GM12872 (cell line): ENCODE measurements around the gene PCED1A.

Experiments
- CTCF ChIP-seq: IDR thresholded peaks from 3 replicates; pipeline ENCODE4 v1.5.1; 2011; ENCODE audit warnings: low read depth, mild to moderate bottlenecking, low read length, moderate library complexity; ENCODE audit not compliant: insufficient read depth

PCED1A gene

GRCh38 chr20:2799271-2799670 is 41.2 kb downstream of the PCED1A start:
- no peak for TF ChIP-seq CTCF

GRCh38 chr20:2798814-2799213 is 41.6 kb downstream of the PCED1A start:
- no peak for TF ChIP-seq CTCF

- TF ChIP-seq CTCF, result no peak
These were observed 42.2 kb downstream of the PCED1A start for GRCh38 chr20:2798095-2798805.

GRCh38 chr20:2797136-2797983 is 43.1 kb downstream of the PCED1A start:
- TF ChIP-seq CTCF, result no peak

GRCh38 chr20:2796011-2796660 is 44.3 kb downstream of the PCED1A start:
- no peak for TF ChIP-seq CTCF

- TF ChIP-seq CTCF, result no peak
These were observed 45.0 kb downstream of the PCED1A start for GRCh38 chr20:2795451-2795850.

- no peak for TF ChIP-seq CTCF
These were observed 45.5 kb downstream of the PCED1A start for GRCh38 chr20:2794866-2795447.
